Smooth muscle cell (in vitro differentiated cells): ENCODE data around the gene TTC24. TPM values are rescaled to one million over a fixed set of nuclear protein-coding genes. Genes with fewer than 3 reads are reported as not detected.

Experiments used
- DNase-seq: peaks from one replicate; lab custom pipeline; 2025; ENCODE audit not compliant: unreplicated experiment; lab: John Stamatoyannopoulos, UW
- H2AFZ ChIP-seq: fragments of 200-600 bp; sonication (generic); 2 replicates; pipeline ENCODE4 v1.6.0; 2016; ENCODE audit warnings: antibody characterized with exemption, low read depth, mild to moderate bottlenecking
- H3F3A ChIP-seq: fragments of 200-600 bp; sonication (generic); 2 replicates; pipeline ENCODE4 v1.6.0; 2017; ENCODE audit warnings: antibody characterized with exemption, low read depth
- H3K27ac ChIP-seq: fragments of 200-600 bp; sonication (generic); 2 replicates; pipeline ENCODE4 v1.5.1; 2016; ENCODE audit warnings: low read depth, mild to moderate bottlenecking
- H3K27me3 ChIP-seq: fragments of 200-600 bp; sonication (generic); 2 replicates; pipeline ENCODE4 v1.6.1; 2016; ENCODE audit warnings: low read depth, mild to moderate bottlenecking
- H3K36me3 ChIP-seq: fragments of 200-600 bp; sonication (generic); 2 replicates; pipeline ENCODE4 v1.5.1; 2016; ENCODE audit warnings: low read depth
- H3K4me1 ChIP-seq: fragments of 200-600 bp; sonication (generic); 2 replicates; pipeline ENCODE4 v1.5.1; 2016; ENCODE audit warnings: low read depth
- H3K4me2 ChIP-seq: fragments of 200-600 bp; sonication (generic); 2 replicates; pipeline ENCODE4 v1.6.0; 2016; ENCODE audit warnings: mild to moderate bottlenecking
- H3K4me3 ChIP-seq: fragments of 200-600 bp; sonication (generic); 2 replicates; pipeline ENCODE4 v1.5.1; 2016; ENCODE audit warnings: mild to moderate bottlenecking
- H3K79me2 ChIP-seq: fragments of 200-600 bp; sonication (generic); 2 replicates; pipeline ENCODE4 v1.6.0; 2016; ENCODE audit warnings: low read depth, mild to moderate bottlenecking
- H3K9ac ChIP-seq: fragments of 200-600 bp; sonication (generic); 2 replicates; pipeline ENCODE4 v1.6.0; 2016; ENCODE audit warnings: low read depth
- H3K9me3 ChIP-seq: fragments of 200-600 bp; sonication (generic); replicated peaks from 2 replicates; pipeline ENCODE4 v1.5.1; 2016; ENCODE audit warnings: low read depth
- H4K20me1 ChIP-seq: fragments of 200-600 bp; sonication (generic); 2 replicates; pipeline ENCODE4 v1.6.0; 2016; ENCODE audit warnings: low read depth
- CTCF ChIP-seq: fragments of 200-600 bp; sonication (generic); IDR thresholded peaks from 2 replicates; pipeline ENCODE4 v1.5.1; 2017; ENCODE audit warnings: borderline replicate concordance, mild to moderate bottlenecking, antibody characterized with exemption; ENCODE audit not compliant: insufficient read depth, poor library complexity, severe bottlenecking
- WGBS: methylation state at CpG from one replicate; pipeline ENCODE4 v1.1.7; 2016; ENCODE audit warnings: low lambda C conversion rate; 5-methylcytosine and 5-hydroxymethylcytosine counted together
- polyA plus RNA-seq: library from polyadenylated mRNA; unstranded; fragments of >200 nt; fragmentation: Nextera tagmentation; extraction: Ambion mirVana; gene quantifications from 2 replicates; pipeline ENCODE4 v1.2.1, GENCODE V29; 2016
- total RNA-seq: library from RNA; depleted of rRNA; stranded (reverse); fragments of >200 nt; gene quantifications from 2 replicates; pipeline ENCODE4 v1.2.3, GENCODE V29; 2014

TTC24 gene
- total and polyA plus RNA-seq, 2 experiments from 2014 or later: not detected

- no peak for TF ChIP-seq CTCF
- Histone ChIP-seq H3K4me2 (peak overlapping the region; percentile 95), H3K4me1 (peaks cover 11% of the 10 kb centered on the region), H3K9me3 (no peaks in the 10 kb centered on the region), H3K9ac (peak overlapping the region; percentile 73), H3K4me3 (peak overlapping the region; percentile 91), H4K20me1 (no peaks in the 10 kb centered on the region), H3K36me3 (no peaks in the 10 kb centered on the region), H2AFZ (peak overlapping the region; percentile 85), H3F3A (peaks cover 4% of the 10 kb centered on the region), H3K27me3 (no peaks in the 10 kb centered on the region), H3K79me2 (no peaks in the 10 kb centered on the region), H3K27ac (no peak overlapping the region)
- no peak for DNase-seq
- WGBS: 61% methylated on average over 16 of the region's 16 CpGs
Observed at GRCh38 chr1:156592158-156592909, 12.8 kb downstream of the TTC24 start.

DNA sequence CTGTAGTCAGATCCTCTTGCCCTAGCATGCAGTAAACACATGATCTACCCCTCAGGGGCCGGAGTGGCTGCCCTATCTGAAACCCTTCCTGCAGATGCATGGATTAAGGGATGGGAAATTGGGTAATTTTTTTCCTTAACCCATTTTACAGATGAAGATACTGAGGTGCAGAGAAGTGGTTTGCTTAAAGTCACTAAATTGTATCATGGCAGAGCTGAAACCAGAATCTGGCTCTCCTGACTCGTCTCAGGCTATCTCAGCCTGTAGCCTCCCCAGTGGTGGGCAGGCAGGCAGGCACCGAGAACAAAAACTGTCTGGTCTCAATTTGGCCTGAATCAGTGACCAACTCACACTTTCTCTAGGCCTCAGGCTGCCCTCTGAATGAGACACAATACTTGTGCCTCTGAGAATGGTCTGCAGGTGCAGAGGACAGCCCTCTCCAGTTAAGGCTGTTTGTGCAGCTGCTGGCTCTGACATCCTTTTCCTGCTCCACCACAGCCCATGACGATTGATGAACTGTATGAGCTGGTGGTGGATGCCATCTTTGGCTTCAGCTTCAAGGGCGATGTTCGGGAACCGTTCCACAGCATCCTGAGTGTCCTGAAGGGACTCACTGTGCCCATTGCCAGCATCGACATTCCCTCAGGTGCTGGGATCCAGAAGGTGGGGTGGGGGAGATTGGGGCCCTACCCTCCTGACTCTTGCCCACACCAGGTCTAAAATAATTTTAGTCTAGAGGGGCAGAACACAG, 13.6 kb downstream of the TTC24 start:
- Histone ChIP-seq H3K4me2 (no peak overlapping the region), H3K4me3 (no peak overlapping the region)

GRCh38 chr1:156593661-156593989, 14.1 kb downstream of the TTC24 start:
- TF ChIP-seq CTCF: no peak
- no peak overlapping the region for H3K4me3 ChIP-seq
- WGBS: 89% methylated on average over 8 of the region's 8 CpGs

More for the DNA sequence above, 13.6 kb downstream of the TTC24 start:
- DNase-seq: no peak
- H3K79me2 ChIP-seq: no peaks in the 10 kb centered on the region
- peaks cover 4% of the 10 kb centered on the region for H3F3A ChIP-seq
- no peaks in the 10 kb centered on the region for H3K9me3 ChIP-seq
- TF ChIP-seq CTCF: no peak
- no peak overlapping the region for H3K9ac ChIP-seq
- H4K20me1 ChIP-seq: no peaks in the 10 kb centered on the region
- H2AFZ ChIP-seq: no peak overlapping the region
- peaks cover 11% of the 10 kb centered on the region for H3K4me1 ChIP-seq
- 96% methylated on average over 8 of the region's 8 CpGs for WGBS
- no peak overlapping the region for H3K27ac ChIP-seq
- H3K36me3 ChIP-seq: no peaks in the 10 kb centered on the region
- H3K27me3 ChIP-seq: no peaks in the 10 kb centered on the region

More at GRCh38 chr1:156593661-156593989, 14.1 kb downstream of the TTC24 start:
- Histone ChIP-seq H2AFZ (no peak overlapping the region), H3K4me1 (peaks cover 11% of the 10 kb centered on the region), H3K9me3 (no peaks in the 10 kb centered on the region), H3K36me3 (no peaks in the 10 kb centered on the region), H3K9ac (no peak overlapping the region), H3K27ac (no peak overlapping the region), H3F3A (peaks cover 4% of the 10 kb centered on the region), H3K27me3 (no peaks in the 10 kb centered on the region), H4K20me1 (no peaks in the 10 kb centered on the region), H3K4me2 (no peak overlapping the region), H3K79me2 (peaks cover 1% of the 10 kb centered on the region)
- DNase-seq: no peak
